Panc1 (cell line): ENCODE measurements around the gene TP73.

ENCODE experiments used
- CTCF ChIP-seq: fragments of 450-650 bp; IDR thresholded peaks from 2 replicates; pipeline ENCODE4 v1.5.1; 2017; ENCODE audit warnings: mild to moderate bottlenecking
- POLR2AphosphoS5 ChIP-seq: IDR thresholded peaks from 2 replicates; pipeline ENCODE4 v1.6.1; 2012; ENCODE audit warnings: mild to moderate bottlenecking, low read depth, low read length, moderate library complexity
- REST ChIP-seq, 2 experiments: IDR thresholded peaks; 2 replicates each; pipeline ENCODE4 v1.6.1; 2011 to 2012; ENCODE audit warnings: low read depth in 2 of 2, control low read depth in 1 of 2, low read length in 1 of 2, mild to moderate bottlenecking in 1 of 2, moderate library complexity in 1 of 2; ENCODE audit not compliant: insufficient read depth in 1 of 2
- SIN3A ChIP-seq: IDR thresholded peaks from 2 replicates; pipeline ENCODE4 v1.6.1; 2012; ENCODE audit warnings: low read depth, mild to moderate bottlenecking, low read length, moderate library complexity, borderline replicate concordance; ENCODE audit not compliant: insufficient read depth
- TCF7L2 ChIP-seq: IDR thresholded peaks from 2 replicates; pipeline ENCODE4 v1.6.1; 2011; ENCODE audit warnings: mild to moderate bottlenecking, low read depth, low read length, inconsistent platforms

- TF ChIP-seq CTCF (no peak), SIN3A (no peak), TCF7L2 (no peak), REST (IDR thresholded peaks at IDR 0.05; ENCODE audit: insufficient read depth in 1 of 2, low read depth in 2 of 2, low read length in 1 of 2) (no peak), POLR2AphosphoS5 (no peak)
Measured at GRCh38 chr1:3763351-3764125, 111.2 kb downstream of the TP73 start.
